Activated B cell treated with CpG ODN at 0.5 μM for 24 hours (primary cell): ENCODE measurements around the gene CCDC86. TPM values are rescaled to one million over a fixed set of nuclear protein-coding genes. Genes with fewer than 3 reads are reported as not detected.

Experiments used
- ATAC-seq: fragments of 200-7000 bp; cut with Tn5 transposase; one replicate; pipeline ENCODE4 v1.10.0; 2021; ENCODE audit warnings: low read depth, mild to moderate bottlenecking, moderate library complexity
- CTCF ChIA-PET: fragments of 350-600 bp; sonication (Branson Sonifier 250); formaldehyde crosslinking; loops from one replicate; lab custom pipeline; 2021; ENCODE audit warnings: antibody characterized with exemption; lab: Charles Lee
- POLR2A ChIA-PET: fragments of 350-600 bp; sonication (Branson Sonifier 250); formaldehyde crosslinking; loops from one replicate; lab custom pipeline; 2021; ENCODE audit warnings: antibody characterized with exemption; lab: Charles Lee
- DNase-seq: peaks from one replicate; pipeline ENCODE4 v3.0.0; 2022
- H3K27ac Mint-ChIP-seq: one replicate; pipeline ENCODE4 v1.8.0; 2020; ENCODE audit warnings: mixed read lengths
- H3K27me3 Mint-ChIP-seq: one replicate; pipeline ENCODE4 v1.8.0; 2021; ENCODE audit warnings: mixed read lengths
- H3K36me3 Mint-ChIP-seq: one replicate; pipeline ENCODE4 v1.8.0; 2021; ENCODE audit warnings: low read depth, mixed read lengths
- H3K4me1 Mint-ChIP-seq: one replicate; pipeline ENCODE4 v1.8.0; 2021; ENCODE audit warnings: mixed read lengths
- H3K4me3 Mint-ChIP-seq: one replicate; pipeline ENCODE4 v1.8.0; 2020; ENCODE audit warnings: mild to moderate bottlenecking, mixed read lengths
- H3K9me3 Mint-ChIP-seq: one replicate; pipeline ENCODE4 v1.8.0; 2020; ENCODE audit warnings: mixed read lengths
- intact Hi-C: fragments of 100-400 bp; cut with micrococcal nuclease; formaldehyde crosslinking; loops from one replicate; pipeline ENCODE4 v1.15.1; 2024
- total RNA-seq: library from RNA; stranded (reverse); gene quantifications from 2 replicates; pipeline ENCODE4 v1.2.3, GENCODE V29; 2022
- TF ChIP-seq, protein P1 (sequence below): fragments of 200-600 bp; IDR thresholded peaks from one replicate; pipeline ENCODE4 v1.8.0; 2022; ENCODE audit warnings: antibody characterized with exemption, mild to moderate bottlenecking

CCDC86 gene
- total RNA-seq, 1 donor from 2014 or later: 30.3 TPM

GRCh38 chr11:60872961-60873524, 31.1 kb downstream of the CCDC86 start:
- intact Hi-C loops: no loop called here
- ChIA-PET POLR2A (no interaction called here), CTCF (no interaction called here)
- TF ChIP-seq, protein P1, sequence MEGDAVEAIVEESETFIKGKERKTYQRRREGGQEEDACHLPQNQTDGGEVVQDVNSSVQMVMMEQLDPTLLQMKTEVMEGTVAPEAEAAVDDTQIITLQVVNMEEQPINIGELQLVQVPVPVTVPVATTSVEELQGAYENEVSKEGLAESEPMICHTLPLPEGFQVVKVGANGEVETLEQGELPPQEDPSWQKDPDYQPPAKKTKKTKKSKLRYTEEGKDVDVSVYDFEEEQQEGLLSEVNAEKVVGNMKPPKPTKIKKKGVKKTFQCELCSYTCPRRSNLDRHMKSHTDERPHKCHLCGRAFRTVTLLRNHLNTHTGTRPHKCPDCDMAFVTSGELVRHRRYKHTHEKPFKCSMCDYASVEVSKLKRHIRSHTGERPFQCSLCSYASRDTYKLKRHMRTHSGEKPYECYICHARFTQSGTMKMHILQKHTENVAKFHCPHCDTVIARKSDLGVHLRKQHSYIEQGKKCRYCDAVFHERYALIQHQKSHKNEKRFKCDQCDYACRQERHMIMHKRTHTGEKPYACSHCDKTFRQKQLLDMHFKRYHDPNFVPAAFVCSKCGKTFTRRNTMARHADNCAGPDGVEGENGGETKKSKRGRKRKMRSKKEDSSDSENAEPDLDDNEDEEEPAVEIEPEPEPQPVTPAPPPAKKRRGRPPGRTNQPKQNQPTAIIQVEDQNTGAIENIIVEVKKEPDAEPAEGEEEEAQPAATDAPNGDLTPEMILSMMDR: no peak
- peaks cover 8% of the 10 kb centered on the region for H3K36me3 Mint-ChIP-seq
- H3K9me3 Mint-ChIP-seq: no peaks in the 10 kb centered on the region
- ATAC-seq: no peak
- H3K27ac Mint-ChIP-seq: no peak overlapping the region
- H3K27me3 Mint-ChIP-seq: no peaks in the 10 kb centered on the region
- no peak overlapping the region for H3K4me3 Mint-ChIP-seq
- DNase-seq: no peak
- H3K4me1 Mint-ChIP-seq: no peaks in the 10 kb centered on the region

- Mint-ChIP-seq H3K4me3 (no peak overlapping the region), H3K27ac (no peak overlapping the region), H3K4me1 (no peaks in the 10 kb centered on the region), H3K36me3 (peaks cover 12% of the 10 kb centered on the region), H3K27me3 (no peaks in the 10 kb centered on the region), H3K9me3 (no peaks in the 10 kb centered on the region)
- TF ChIP-seq, protein P1: no peak
- DNase-seq (no peak), ATAC-seq (no peak)
- ChIA-PET CTCF (no interaction called here), POLR2A (no interaction called here)
- intact Hi-C loops: no loop called here
Observed at GRCh38 chr11:60873533-60873932, 31.6 kb downstream of the CCDC86 start.

- no peak overlapping the region for H3K27ac Mint-ChIP-seq
- H3K9me3 Mint-ChIP-seq: no peaks in the 10 kb centered on the region
- TF ChIP-seq, protein P1: no peak
- DNase-seq (no peak), ATAC-seq (no peak)
- H3K27me3 Mint-ChIP-seq: no peaks in the 10 kb centered on the region
- peaks cover 23% of the 10 kb centered on the region for H3K36me3 Mint-ChIP-seq
- ChIA-PET POLR2A (no interaction called here), CTCF (no interaction called here)
- no peak overlapping the region for H3K4me3 Mint-ChIP-seq
- intact Hi-C loops: no loop called here
- no peaks in the 10 kb centered on the region for H3K4me1 Mint-ChIP-seq
Observed at GRCh38 chr11:60874421-60875365, 32.8 kb downstream of the CCDC86 start.

DNA sequence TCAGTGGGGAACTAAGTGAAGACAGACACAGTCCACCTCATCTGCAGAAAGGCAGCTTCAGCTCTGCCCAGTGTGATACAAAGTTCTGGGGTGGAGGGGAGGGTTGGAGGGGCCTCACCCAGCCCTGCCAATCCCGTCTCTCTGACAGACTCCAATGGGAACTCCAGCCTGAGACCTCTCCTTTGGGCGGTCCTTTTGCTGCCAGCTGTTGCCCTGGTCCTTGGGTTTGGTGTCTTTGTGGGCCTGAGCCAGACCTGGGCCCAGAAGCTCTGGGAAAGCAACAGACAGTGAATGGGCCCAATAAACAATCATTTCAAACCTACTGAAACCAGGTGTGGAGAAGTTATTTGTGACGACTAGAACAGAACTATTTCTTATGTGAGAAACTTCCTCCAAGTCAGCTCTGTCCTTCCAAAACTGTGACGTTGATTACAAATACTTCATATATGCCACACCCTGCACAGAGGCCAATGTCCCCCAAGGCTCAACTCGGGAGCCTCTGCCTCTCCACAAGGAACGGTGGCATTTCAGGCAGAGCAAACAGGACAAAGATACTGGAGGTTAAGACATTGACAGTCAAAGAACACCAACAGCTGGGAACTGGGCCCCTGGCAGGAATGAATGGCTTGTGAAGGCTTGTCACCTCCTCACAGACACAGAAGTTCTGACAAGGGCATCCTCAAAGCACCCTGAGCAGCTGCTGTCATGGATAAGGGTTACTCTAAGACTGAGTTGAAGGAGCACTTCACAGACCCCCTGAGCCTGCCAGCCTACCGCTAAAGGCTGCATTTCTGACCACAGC, 33.7 kb downstream of the CCDC86 start:
- ATAC-seq (no peak), DNase-seq (no peak)
- intact Hi-C loops: no loop called here
- Mint-ChIP-seq H3K27ac (no peak overlapping the region), H3K4me3 (no peak overlapping the region), H3K4me1 (no peaks in the 10 kb centered on the region), H3K27me3 (no peaks in the 10 kb centered on the region), H3K9me3 (no peaks in the 10 kb centered on the region), H3K36me3 (peaks cover 31% of the 10 kb centered on the region)
- TF ChIP-seq, protein P1: no peak
- POLR2A ChIA-PET: no interaction called here
- CTCF ChIA-PET: no interaction called here

- no peak overlapping the region for H3K27ac Mint-ChIP-seq
- intact Hi-C loops: no loop called here
- H3K4me1 Mint-ChIP-seq: no peaks in the 10 kb centered on the region
- peaks cover 37% of the 10 kb centered on the region for H3K36me3 Mint-ChIP-seq
- H3K4me3 Mint-ChIP-seq: no peak overlapping the region
- H3K9me3 Mint-ChIP-seq: no peaks in the 10 kb centered on the region
- TF ChIP-seq, protein P1: no peak
- no peaks in the 10 kb centered on the region for H3K27me3 Mint-ChIP-seq
- no peak for ATAC-seq
- CTCF ChIA-PET: no interaction called here
- POLR2A ChIA-PET: no interaction called here
- no peak for DNase-seq
Observed at GRCh38 chr11:60876168-60876485, 34.2 kb downstream of the CCDC86 start.
